ENCODE data around the gene STARD13. TPM values are rescaled to one million over a fixed set of nuclear protein-coding genes. Genes with fewer than 3 reads are reported as not detected.

The STARD13 gene, protein sequence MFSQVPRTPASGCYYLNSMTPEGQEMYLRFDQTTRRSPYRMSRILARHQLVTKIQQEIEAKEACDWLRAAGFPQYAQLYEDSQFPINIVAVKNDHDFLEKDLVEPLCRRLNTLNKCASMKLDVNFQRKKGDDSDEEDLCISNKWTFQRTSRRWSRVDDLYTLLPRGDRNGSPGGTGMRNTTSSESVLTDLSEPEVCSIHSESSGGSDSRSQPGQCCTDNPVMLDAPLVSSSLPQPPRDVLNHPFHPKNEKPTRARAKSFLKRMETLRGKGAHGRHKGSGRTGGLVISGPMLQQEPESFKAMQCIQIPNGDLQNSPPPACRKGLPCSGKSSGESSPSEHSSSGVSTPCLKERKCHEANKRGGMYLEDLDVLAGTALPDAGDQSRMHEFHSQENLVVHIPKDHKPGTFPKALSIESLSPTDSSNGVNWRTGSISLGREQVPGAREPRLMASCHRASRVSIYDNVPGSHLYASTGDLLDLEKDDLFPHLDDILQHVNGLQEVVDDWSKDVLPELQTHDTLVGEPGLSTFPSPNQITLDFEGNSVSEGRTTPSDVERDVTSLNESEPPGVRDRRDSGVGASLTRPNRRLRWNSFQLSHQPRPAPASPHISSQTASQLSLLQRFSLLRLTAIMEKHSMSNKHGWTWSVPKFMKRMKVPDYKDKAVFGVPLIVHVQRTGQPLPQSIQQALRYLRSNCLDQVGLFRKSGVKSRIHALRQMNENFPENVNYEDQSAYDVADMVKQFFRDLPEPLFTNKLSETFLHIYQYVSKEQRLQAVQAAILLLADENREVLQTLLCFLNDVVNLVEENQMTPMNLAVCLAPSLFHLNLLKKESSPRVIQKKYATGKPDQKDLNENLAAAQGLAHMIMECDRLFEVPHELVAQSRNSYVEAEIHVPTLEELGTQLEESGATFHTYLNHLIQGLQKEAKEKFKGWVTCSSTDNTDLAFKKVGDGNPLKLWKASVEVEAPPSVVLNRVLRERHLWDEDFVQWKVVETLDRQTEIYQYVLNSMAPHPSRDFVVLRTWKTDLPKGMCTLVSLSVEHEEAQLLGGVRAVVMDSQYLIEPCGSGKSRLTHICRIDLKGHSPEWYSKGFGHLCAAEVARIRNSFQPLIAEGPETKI
- 36.4 TPM for total RNA-seq
- long read RNA-seq, full-length matches to known transcripts = 14 of 49 reads
- long read RNA-seq, partial matches to known transcripts = 22 of 49 reads
- long read RNA-seq, other reads (novel, unspliced or antisense) = 13 of 49 reads

DNA sequence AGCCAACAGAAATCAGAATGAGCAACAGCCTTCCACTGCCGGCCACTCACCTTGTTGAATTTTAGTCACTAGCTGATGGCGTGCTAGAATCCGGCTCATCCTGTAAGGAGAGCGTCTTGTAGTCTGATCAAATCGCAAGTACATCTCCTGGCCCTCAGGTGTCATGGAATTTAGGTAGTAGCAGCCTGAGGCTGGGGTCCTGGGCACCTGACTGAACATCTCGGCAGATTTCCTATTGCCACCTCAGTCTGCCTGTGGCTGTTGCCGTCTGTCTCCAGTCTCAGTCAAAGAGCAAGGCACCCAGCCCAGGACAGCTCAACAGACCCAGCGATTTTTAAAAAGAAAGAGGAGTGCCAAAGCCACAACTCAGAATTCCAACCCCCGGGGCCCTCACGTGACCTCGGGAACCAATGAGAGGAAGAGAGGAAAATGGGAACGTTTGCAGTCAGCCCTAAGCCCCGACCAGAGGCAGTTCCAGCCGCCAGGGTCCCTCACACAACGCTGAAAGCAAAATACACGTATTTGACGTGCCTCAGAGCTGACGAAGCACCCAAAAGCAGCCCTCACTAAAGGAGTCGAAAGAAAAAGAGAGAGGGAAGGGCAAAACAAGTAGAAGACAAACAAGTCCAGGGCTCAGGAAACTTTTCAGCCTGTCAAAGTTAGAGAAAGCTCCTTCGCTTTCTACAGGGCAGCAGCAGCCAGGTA lies at the start of gene STARD13:
TSS of gene STARD13 (minus strand) at position 336 of the 705 bp plus-strand sequence. CDS start at position 219, 117 bp downstream.
- intact Hi-C loops (cut with DNase I) = loop anchor here (2.0 to 10.0 kb wide), 3 partner anchors 51 to 259 kb away; no protein-coding TSS in a partner anchor
- peak; percentile 95 for DNase-seq

DNA sequence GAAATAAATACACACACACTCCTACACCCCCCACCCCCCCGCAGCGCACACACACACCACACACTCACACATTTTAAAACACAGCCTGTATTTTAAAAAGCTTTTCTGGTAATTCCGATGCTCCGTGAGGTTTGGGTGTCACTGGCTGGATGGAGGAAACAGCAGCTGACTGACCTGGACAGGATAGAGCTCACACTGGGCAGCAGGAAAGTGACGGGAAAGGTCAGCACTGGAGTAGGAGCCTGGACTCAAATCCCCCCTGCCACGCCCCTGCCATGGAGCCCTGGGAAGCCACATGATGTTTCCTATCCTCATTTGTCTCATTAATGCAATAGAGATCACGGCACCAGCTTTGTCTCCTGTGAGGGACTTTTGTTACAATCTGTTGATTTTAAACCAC lies 49.3 kb upstream of the STARD13 start:
- intact Hi-C loops (cut with DNase I) = no loop called here
- DNase-seq (no peak), ATAC-seq (ENCODE audit: poor library complexity) (no peak)

More for the DNA sequence above, at the start of gene STARD13:
- ATAC-seq (ENCODE audit: poor library complexity) = peak; percentile 91

DNA sequence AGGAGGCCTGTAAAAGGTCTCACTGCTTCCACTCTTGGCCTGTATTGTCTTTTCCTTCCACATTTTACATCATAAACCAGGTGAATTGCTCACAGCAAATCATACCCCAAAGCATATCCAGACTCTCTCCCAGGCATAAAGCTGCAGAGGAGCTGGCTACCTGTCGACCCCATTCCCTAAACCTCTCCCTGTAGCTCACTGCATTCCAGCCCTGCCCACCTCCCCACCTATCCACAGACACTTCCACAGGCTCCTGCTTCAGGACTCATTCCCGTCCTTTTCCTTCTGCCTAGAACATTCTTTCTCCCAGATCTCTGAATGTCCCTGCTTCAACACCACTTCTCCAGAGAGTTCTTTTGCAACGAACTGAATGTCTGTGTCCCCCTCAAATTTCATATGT lies 46.4 kb upstream of the STARD13 start:
- intact Hi-C loops (cut with DNase I) = no loop called here
- ATAC-seq (ENCODE audit: poor library complexity) (no peak), DNase-seq (no peak)

DNA sequence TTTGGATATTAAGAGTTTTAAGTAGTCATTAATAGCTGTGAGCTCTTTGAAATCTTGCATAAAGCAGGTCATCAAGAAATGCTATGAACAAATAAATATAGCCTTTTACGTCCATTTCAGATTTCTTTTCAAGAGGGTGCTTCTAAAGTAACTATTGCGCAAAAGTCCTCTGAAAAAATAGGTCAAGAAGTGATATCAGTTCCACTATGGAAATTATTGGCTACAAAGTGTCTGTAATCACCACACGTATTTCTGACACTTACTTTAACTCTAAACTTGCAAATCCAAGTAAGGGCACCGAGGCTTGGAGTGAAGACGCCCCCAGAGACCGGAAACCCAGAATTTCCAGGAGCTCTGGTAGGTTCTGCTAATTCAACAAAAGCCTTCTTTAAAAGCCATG lies 44.9 kb upstream of the STARD13 start:
- DNase-seq (no peak), ATAC-seq (ENCODE audit: poor library complexity) (no peak)
- intact Hi-C loops (cut with DNase I) = no loop called here

DNA sequence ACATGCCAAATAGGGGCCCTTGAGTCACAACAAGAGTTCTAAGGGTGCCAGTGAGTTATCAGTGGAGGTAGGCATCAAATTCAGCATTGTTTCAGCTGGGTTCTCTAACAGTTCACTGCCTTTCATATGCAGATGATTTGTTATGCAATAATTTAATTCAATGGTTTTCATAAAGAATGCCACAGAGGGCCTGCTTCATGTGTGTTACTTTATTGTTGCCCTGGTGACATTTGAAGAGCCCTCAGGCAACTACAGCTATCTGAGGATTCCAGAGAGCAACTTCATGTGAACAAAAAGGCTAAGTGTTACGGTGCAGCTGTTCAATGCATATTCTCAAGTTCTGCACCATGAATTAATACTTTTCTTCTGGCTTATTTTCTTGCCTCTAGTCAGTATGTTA lies 43.1 kb upstream of the STARD13 start:
- intact Hi-C loops (cut with DNase I) = no loop called here
- ATAC-seq (ENCODE audit: poor library complexity) = no peak
- DNase-seq = no peak

DNA sequence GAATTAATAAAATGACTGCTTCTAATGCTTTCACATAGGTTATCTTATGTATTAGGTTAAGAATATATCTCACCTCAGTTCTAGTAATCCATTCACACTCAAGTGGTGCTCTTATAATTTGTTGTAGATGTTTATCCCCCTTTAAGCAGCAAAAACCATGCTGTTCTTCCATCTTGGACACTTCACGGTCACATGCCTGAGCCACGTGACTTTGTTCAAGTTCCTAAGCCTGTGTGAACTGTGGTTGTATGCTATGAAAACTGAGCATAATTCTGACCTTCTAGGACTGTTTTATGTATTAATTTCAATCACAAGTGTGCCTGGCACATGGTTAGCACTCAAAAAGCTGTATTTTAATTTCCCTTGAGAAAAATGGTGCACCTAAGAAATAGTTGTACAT lies 41.2 kb upstream of the STARD13 start:
- DNase-seq (no peak), ATAC-seq (ENCODE audit: poor library complexity) (no peak)
- intact Hi-C loops (cut with DNase I) = no loop called here

DNA sequence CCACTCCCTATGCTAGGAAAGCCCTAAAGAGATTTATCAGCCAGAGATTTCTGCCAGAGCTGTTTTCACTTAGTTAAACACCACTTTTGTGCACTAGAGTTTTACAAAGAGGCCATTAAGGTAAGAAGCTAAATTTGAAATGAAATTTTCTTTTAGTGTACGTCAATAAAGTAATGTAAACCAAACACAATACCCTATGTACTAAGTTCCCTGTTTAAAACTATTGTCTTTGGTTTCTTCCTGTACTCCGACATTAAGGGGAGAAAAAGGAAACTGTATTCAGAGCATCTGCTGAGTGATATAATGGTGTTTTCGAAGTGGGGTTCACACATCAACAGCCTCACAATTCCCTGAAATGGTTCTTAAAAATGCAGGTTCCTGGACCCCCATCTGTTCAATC lies 40.7 kb upstream of the STARD13 start:
- intact Hi-C loops (cut with DNase I) = no loop called here
- ATAC-seq (ENCODE audit: poor library complexity) (no peak), DNase-seq (no peak)

DNA sequence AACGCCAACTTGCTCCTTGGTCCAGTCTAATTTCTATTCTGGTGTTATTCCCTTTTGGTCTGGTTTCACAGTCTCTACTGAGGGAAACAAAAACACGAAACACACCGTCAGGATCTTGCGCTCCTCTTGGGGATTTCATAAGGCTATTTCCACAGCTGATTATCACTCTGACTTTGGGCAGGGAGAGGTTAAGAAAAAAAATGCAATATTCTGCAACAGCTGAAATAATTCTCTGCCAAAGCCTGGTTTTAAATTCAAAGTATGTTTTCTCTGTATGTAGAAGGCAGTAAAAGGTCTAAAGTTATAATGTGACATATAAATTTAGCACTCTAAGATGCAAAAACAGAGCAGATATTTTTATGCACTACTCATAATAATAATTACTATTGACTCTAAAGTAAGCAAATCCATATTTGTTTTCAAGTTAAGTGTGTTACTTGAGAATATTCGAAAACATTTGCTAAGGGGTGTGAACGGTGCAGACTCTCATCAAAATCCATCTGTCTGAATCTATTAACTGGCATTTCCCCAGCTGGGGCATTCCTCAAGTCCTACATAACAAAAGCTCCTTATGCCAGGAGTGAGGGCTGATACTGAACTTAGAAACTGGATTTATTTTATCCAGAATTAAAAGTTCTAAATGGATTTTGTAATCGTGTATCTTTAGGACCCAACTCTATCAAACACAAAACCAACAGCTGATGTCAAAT lies 38.4 kb upstream of the STARD13 start:
- intact Hi-C loops (cut with DNase I) = no loop called here
- no peak for DNase-seq
- peak; percentile 28 for ATAC-seq (ENCODE audit: poor library complexity)

DNA sequence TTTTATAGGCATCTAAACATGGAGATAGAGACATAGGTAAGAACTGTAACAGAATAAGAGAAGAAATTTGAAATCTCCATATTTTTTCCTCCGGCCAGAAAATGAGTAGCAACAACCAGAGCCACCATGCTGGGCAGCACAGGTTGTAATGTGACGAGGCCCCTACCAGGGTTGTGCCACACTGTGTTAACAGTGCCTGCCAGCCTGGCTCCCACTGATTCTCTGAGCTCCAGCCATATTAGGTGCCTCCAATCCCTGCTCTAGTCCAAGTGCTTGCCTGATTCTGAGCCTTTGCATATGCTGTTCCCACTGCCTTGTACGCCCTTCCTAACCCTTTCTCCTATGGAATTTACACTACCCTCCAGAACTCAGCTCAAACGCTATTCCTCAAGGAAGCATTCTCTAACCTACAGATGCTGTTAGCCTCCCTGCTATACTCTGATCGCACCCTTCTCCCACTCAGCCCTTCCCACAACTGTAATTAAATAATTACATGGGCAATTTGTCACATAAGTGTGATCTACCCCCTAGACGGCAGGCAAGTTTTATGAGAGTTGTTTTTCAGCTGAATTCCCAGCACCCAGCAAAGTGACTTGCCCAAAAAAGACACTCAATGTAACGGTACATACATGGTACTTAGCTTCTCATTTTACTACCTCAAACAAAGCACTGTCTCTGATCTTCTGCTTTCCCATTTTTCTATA lies 37.6 kb upstream of the STARD13 start:
- DNase-seq = no peak
- ATAC-seq (ENCODE audit: poor library complexity) = peak; percentile 16
- intact Hi-C loops (cut with DNase I) = no loop called here

DNA sequence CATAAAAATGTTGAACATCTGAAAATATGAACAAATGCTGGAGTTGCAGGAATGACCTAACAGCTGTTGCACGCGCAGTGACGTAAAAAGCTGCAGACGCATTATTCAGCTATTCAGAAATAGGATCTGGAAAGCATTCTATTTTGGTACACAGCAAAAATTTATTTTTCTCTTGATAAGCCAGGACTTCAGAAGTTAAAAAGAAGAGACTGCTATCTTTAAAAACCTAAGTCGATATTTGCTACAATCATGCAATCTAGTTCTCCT lies 36.9 kb upstream of the STARD13 start:
- ATAC-seq (ENCODE audit: poor library complexity) (peak; percentile 62), DNase-seq (peak; percentile 55)
- intact Hi-C loops (cut with DNase I) = no loop called here

DNA sequence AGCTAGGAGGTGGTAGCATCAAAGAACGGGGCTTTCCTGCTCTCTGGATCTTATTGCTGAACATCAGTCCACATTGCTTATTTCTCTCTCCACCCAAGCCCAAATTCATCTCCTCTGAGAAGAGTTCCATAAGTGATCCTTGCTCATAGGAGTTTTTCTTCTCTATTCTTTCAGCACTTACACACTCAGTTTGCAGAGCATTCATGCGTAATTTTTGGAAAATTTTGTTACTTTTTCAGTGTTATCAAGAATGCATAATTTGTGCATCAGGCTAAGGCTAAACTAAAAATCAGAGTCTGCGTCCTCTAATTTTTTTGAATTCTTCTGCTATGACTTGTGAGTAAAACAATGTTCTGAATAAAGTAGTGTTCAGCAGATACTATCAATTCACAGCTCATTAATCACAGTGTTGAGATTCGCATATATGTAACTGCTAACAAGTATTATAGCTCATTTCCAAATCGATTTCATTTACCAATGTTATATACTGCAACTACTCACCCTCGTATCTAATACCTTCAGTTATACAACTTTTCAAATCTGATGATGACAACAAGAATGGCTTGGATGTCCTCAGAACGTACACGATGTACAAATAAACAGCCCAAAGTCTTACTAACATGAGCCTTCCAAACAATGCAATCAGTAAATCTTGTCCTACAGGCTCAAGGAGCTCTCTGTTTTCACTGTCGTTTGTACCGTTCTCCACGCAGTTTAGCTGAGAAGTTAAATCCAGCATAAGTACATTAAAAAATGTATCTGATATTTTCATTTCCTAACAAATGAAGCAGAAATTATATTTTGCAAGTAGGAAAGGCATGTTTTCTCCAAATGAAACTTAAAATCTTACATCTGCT lies 36.4 kb upstream of the STARD13 start:
- intact Hi-C loops (cut with DNase I) = no loop called here
- ATAC-seq (ENCODE audit: poor library complexity) (peak; percentile 48), DNase-seq (no peak)

DNA sequence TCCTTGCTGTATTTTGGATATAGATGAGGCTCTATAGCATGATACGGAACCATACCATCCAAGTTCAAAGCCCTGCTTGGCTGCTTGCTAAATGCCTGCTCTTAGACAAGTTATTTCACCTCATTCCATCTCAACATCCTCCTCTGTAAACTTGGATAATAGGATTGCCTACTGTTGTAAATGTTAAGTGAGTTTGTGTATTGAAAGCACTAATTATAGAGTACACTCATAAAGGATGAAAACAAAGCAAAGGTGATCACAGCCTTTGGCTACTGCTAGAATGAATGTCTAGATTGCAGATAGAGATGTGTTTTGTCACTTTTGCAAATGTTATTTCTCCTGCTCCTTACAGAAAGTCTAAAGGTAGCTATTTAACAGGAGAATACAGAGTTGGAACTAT lies 34.3 kb upstream of the STARD13 start:
- intact Hi-C loops (cut with DNase I) = no loop called here
- no peak for ATAC-seq (ENCODE audit: poor library complexity)
- DNase-seq = no peak

DNA sequence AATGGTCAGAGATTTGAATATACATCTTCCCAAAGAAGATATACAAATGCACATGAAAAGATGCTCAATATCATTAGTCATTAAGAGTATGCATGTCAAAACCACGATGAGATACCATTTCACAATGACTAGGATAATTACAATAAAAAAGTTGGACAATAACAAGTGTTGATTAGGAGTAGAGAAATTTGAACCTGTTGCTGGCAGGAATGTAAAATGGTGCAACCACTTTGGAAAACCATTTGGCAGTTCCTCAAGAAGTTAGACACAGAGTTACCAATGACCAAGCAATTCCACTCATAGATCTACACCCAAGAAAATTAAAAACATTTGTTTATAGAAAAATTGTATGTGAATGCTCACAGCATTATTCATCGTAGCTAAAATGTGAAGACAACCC lies 33.2 kb upstream of the STARD13 start:
- ATAC-seq (ENCODE audit: poor library complexity) = no peak
- DNase-seq = no peak

DNA sequence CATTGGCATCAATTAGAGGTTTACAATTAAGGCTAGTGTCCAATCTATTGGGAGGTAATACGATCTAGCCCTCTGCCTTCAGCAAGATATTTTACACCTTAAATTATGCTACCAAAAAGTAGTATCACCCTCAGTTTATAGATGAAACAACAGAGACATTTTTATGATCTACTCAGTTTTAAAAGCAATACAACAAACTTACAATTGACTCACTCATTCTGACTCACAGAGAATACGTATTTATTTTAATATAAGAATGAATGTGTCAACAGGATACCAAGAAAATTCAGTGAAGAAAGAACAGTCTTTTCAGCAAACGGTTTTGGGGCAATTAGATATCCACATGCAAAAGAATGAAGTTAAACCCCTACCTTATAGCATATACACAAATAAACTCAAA lies 32.5 kb upstream of the STARD13 start:
- DNase-seq (no peak), ATAC-seq (ENCODE audit: poor library complexity) (no peak)
- intact Hi-C loops (cut with DNase I) = no loop called here

More for the DNA sequence above, 33.2 kb upstream of the STARD13 start:
- intact Hi-C loops (cut with DNase I) = no loop called here

DNA sequence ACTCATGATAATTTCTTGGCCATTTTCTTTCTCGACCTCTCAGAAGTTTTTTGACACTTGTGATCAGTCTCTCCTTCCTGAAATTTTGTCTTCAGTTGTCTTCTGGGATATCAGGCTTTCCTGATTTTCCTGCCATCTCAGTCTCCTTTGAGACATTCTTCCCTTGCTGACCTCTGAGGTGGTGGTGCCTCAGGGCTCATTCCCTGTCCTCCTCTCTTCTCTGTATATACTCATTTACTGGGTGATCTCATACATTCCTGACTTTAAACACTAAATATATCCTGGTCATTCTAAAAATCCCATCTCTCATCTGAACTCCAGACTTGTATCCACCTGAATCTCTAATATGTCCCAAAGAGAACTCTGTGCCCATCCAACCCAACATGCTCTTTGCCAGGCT lies 31.3 kb upstream of the STARD13 start:
- intact Hi-C loops (cut with DNase I) = no loop called here

DNA sequence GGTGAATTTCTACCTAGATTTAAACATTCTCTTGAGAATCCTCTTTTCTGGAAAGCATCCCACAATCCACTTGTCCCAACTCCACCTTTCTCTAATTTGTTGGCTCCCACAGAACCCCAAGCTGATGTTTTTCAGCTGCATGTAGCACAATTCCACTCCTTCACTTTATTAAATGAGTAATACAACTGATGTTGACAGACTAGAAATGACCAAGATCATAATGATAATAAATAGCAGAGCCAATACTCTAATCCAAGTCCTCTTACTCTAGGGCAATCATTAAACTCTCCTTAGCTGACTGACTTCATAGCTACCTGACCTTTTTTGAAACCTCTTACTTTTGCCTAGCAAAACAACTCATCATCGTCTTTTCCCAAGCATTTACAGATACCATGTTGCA lies 27.9 kb upstream of the STARD13 start:
- peak; percentile 36 for ATAC-seq (ENCODE audit: poor library complexity)
- no peak for DNase-seq
- intact Hi-C loops (cut with DNase I) = no loop called here

More for the DNA sequence above, 31.3 kb upstream of the STARD13 start:
- DNase-seq (no peak), ATAC-seq (ENCODE audit: poor library complexity) (no peak)

DNA sequence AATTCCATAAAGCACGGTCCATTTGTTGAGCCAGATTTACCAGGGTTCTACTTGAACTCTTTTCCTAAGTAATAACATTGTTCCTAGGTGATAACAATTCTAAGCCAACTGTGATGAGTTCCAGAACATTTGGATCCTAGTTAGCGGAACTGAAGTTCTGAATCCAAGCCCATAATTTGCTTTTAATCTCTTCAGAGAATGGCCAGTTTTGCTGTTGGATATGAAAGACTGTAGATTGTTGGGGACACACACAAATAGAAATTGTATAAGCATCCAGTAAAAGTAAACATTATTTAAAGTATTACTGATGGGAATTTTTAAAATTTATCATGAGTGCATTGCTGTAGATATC lies 27.3 kb upstream of the STARD13 start:
- intact Hi-C loops (cut with DNase I) = no loop called here
- ATAC-seq (ENCODE audit: poor library complexity) (peak; percentile 54), DNase-seq (no peak)

Data from Right ventricle myocardium superior (tissue), 1 donor.